ENCODE measurements around the gene CDH23. TPM values are rescaled to one million over a fixed set of nuclear protein-coding genes. Genes with fewer than 3 reads are reported as not detected.

The CDH23 gene
- total RNA-seq, 4 donors from 2014 or later = 14.4 to 29.6 (median 19.7) TPM

DNA sequence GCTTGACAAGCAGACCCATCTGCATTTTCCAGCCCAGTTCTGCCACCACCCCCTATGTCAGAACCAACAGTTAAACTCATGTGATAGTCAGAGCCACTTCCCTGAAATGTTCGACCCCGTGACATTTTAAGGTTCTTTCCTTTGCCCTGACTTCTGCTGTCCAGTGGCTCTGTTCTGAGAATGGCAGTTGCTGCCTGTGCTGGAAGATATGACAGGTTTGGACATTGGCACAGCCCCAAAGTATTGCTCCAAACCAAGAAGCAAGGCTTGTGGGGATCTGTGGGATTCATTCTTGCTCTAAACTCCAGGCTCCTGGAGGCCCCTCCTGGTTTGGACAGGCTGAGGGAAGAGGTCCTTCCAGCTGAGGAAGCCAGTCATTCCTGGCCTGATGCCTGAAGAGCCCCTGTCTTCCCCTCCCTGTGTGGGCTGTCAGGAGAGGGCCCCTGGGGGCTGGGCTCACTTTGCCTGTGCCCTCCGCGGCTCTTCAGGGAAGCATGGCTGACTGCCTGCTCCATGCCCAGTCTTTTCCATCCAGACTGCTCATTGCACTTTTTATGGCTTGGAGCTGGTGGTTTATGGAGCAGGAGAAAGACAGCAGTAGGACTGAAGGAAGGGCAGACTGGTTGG, 138.0 kb downstream of the CDH23 start:
- H3K36me3 ChIP-seq = no peaks in the 10 kb centered on the region
- H3K9me3 ChIP-seq = no peaks in the 10 kb centered on the region
- no peak for DNase-seq (ENCODE audit: extremely low spot score)
- no peaks in the 10 kb centered on the region for H3K4me1 ChIP-seq
- no peak overlapping the region for H3K27ac ChIP-seq (replicated peaks in 1 of 4)
- TF ChIP-seq EP300 (IDR thresholded peaks at IDR 0.05) (no peak), POLR2A (IDR thresholded peaks at IDR 0.05; ENCODE audit: low read depth) (no peak), POLR2AphosphoS5 (IDR thresholded peaks at IDR 0.05) (no peak)
- TF ChIP-seq, protein P1, sequence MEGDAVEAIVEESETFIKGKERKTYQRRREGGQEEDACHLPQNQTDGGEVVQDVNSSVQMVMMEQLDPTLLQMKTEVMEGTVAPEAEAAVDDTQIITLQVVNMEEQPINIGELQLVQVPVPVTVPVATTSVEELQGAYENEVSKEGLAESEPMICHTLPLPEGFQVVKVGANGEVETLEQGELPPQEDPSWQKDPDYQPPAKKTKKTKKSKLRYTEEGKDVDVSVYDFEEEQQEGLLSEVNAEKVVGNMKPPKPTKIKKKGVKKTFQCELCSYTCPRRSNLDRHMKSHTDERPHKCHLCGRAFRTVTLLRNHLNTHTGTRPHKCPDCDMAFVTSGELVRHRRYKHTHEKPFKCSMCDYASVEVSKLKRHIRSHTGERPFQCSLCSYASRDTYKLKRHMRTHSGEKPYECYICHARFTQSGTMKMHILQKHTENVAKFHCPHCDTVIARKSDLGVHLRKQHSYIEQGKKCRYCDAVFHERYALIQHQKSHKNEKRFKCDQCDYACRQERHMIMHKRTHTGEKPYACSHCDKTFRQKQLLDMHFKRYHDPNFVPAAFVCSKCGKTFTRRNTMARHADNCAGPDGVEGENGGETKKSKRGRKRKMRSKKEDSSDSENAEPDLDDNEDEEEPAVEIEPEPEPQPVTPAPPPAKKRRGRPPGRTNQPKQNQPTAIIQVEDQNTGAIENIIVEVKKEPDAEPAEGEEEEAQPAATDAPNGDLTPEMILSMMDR (IDR thresholded peaks at IDR 0.05) = no peak
- no peaks in the 10 kb centered on the region for H3K27me3 ChIP-seq
- intact Hi-C loops (cut with DNase I) = no loop called here
- no peak overlapping the region for H3K4me3 ChIP-seq
- WGBS = 68% methylated on average over 4 of the region's 4 CpGs

DNA sequence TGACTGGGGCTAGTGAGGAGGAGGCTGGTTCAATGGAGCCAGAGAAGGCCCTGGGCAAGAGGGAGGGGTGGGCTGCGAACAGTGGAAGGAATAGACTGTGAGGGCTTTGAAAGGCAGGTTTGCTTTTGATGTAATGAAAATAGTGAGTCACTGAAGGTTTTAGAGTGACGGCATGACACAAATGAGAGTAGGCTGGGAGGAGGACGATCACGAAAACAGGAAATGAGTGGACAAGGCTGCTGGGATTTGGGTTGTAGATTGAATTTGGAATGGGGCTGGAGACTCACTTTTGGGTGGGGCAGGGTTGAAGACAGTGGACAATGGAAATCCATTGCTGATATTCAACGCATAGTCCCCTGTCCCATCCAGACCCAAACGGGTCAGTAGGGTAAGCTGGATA, 139.6 kb downstream of the CDH23 start:
- Histone ChIP-seq H3K27ac (replicated peaks in 1 of 4) (no peak overlapping the region), H3K4me3 (no peak overlapping the region), H3K4me1 (no peaks in the 10 kb centered on the region), H3K36me3 (no peaks in the 10 kb centered on the region), H3K27me3 (no peaks in the 10 kb centered on the region), H3K9me3 (no peaks in the 10 kb centered on the region)
- 90% methylated on average over 6 of the region's 6 CpGs for WGBS
- TF ChIP-seq EP300 (IDR thresholded peaks at IDR 0.05) = no peak
- TF ChIP-seq POLR2AphosphoS5 (IDR thresholded peaks at IDR 0.05) = no peak
- TF ChIP-seq, protein P1 (IDR thresholded peaks at IDR 0.05) = no peak
- TF ChIP-seq POLR2A (IDR thresholded peaks at IDR 0.05; ENCODE audit: low read depth) = no peak
- intact Hi-C loops (cut with DNase I) = no loop called here
- DNase-seq (ENCODE audit: extremely low spot score) = no peak

DNA sequence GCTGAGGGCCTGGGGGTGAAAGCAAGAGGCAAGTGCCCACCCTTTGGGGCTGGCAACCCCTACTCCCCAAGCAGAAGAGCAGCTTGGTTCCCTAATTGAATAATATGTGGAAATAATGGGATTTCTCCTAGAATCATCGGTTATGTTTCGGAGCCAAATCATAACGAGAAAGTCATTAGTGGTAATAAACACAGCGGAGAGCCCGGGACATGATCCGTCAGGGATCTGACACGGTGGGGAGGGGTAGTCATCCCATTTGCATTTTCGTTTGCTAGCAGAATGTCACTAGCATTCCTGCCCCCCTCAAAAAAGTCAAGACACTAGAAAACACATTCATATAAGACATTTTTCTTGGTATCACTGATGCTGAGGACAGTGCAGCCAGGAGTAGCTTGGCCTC, 140.4 kb downstream of the CDH23 start:
- WGBS = 95% methylated on average over 8 of the region's 8 CpGs

DNA sequence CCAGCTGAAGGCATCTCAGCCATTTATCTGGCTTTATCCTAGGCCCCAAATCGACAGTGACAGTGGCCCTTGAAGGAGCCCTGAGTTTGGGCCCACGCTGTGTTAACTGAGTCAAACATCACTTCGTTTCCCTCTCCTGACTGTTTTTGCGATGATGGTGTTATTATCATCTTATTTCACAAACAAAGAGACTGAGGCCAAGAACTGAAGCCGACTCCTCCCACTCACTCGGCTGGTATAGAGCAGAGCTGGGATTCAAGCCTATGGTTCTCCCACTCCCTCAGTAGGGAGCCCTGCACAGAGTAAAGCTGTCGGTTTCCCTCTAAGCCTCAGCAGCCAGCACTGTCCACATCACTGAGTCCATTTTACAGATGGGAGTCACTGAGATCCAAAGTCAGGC, 141.0 kb downstream of the CDH23 start:
- 87% methylated on average over 7 of the region's 7 CpGs for WGBS
- Histone ChIP-seq H3K9me3 (no peaks in the 10 kb centered on the region), H3K4me3 (no peak overlapping the region), H3K27ac (replicated peaks in 1 of 4) (no peak overlapping the region), H3K27me3 (no peaks in the 10 kb centered on the region), H3K4me1 (no peaks in the 10 kb centered on the region), H3K36me3 (no peaks in the 10 kb centered on the region)
- intact Hi-C loops (cut with DNase I) = no loop called here
- no peak for TF ChIP-seq EP300 (IDR thresholded peaks at IDR 0.05)
- TF ChIP-seq POLR2A (IDR thresholded peaks at IDR 0.05; ENCODE audit: low read depth) = no peak
- TF ChIP-seq POLR2AphosphoS5 (IDR thresholded peaks at IDR 0.05) = no peak
- TF ChIP-seq, protein P1 (IDR thresholded peaks at IDR 0.05) = no peak
- no peak for DNase-seq (ENCODE audit: extremely low spot score)

More for the DNA sequence above, 140.4 kb downstream of the CDH23 start:
- no peak for DNase-seq (ENCODE audit: extremely low spot score)
- intact Hi-C loops (cut with DNase I) = no loop called here
- Histone ChIP-seq H3K4me3 (no peak overlapping the region), H3K27ac (replicated peaks in 1 of 4) (no peak overlapping the region), H3K36me3 (no peaks in the 10 kb centered on the region), H3K9me3 (no peaks in the 10 kb centered on the region), H3K4me1 (no peaks in the 10 kb centered on the region), H3K27me3 (no peaks in the 10 kb centered on the region)
- TF ChIP-seq POLR2A (IDR thresholded peaks at IDR 0.05; ENCODE audit: low read depth) (no peak), EP300 (IDR thresholded peaks at IDR 0.05) (no peak), POLR2AphosphoS5 (IDR thresholded peaks at IDR 0.05) (no peak)
- TF ChIP-seq, protein P1 (IDR thresholded peaks at IDR 0.05) = no peak
